Activated CD4-positive, alpha-beta T cell treated with anti-CD3 and anti-CD28 coated beads for 36 hours (primary cell): ENCODE results near the gene SYTL2. TPM values are rescaled to one million over a fixed set of nuclear protein-coding genes. Genes with fewer than 3 reads are reported as not detected.
A peak's percentile ranks its signal among the peaks of the same experiment; 100 is the strongest.

Source experiments
- ATAC-seq: fragments of 200-7000 bp; cut with Tn5 transposase; one replicate; pipeline ENCODE4 v1.10.0; 2021; ENCODE audit warnings: mild to moderate bottlenecking, moderate library complexity
- CTCF ChIA-PET: fragments of 350-600 bp; sonication (Branson Sonifier 250); formaldehyde crosslinking; loops from one replicate; lab custom pipeline; 2021; ENCODE audit warnings: antibody characterized with exemption; lab: Charles Lee
- POLR2A ChIA-PET: fragments of 350-600 bp; sonication (Branson Sonifier 250); formaldehyde crosslinking; loops from one replicate; lab custom pipeline; 2021; ENCODE audit warnings: antibody characterized with exemption, inconsistent platforms; lab: Charles Lee
- DNase-seq: peaks from one replicate; pipeline ENCODE4 v3.0.0-alpha.2; 2020
- H3K27ac Mint-ChIP-seq: one replicate; pipeline ENCODE4 v1.8.0; 2021; ENCODE audit warnings: mixed read lengths
- H3K27me3 Mint-ChIP-seq: one replicate; pipeline ENCODE4 v1.8.0; 2021; ENCODE audit warnings: mixed read lengths
- H3K36me3 Mint-ChIP-seq: one replicate; pipeline ENCODE4 v1.8.0; 2021; ENCODE audit warnings: low read depth, mixed read lengths
- H3K4me1 Mint-ChIP-seq: one replicate; pipeline ENCODE4 v1.8.0; 2021; ENCODE audit warnings: mixed read lengths
- H3K4me3 Mint-ChIP-seq: one replicate; pipeline ENCODE4 v1.8.0; 2021; ENCODE audit warnings: mild to moderate bottlenecking, moderate library complexity, mixed read lengths
- H3K9me3 Mint-ChIP-seq: one replicate; pipeline ENCODE4 v1.8.0; 2021; ENCODE audit warnings: low read depth, mixed read lengths
- intact Hi-C, 2 experiments: fragments of 100-400 bp; cut with DNase I in 1 of 2; cut with micrococcal nuclease in 1 of 2; formaldehyde crosslinking; loops; one replicate each; pipeline versions ENCODE4 v1.14.2 to v1.15.1; 2022 to 2024; cut with DNase I, micrococcal nuclease
- total RNA-seq, 2 experiments: library from RNA; stranded (reverse); gene quantifications; one replicate each; pipeline ENCODE4 v1.2.3, GENCODE V29; 2021

SYTL2 gene
- total RNA-seq, 2 experiments from 2014 or later: 5.2 to 6.8 TPM

DNA sequence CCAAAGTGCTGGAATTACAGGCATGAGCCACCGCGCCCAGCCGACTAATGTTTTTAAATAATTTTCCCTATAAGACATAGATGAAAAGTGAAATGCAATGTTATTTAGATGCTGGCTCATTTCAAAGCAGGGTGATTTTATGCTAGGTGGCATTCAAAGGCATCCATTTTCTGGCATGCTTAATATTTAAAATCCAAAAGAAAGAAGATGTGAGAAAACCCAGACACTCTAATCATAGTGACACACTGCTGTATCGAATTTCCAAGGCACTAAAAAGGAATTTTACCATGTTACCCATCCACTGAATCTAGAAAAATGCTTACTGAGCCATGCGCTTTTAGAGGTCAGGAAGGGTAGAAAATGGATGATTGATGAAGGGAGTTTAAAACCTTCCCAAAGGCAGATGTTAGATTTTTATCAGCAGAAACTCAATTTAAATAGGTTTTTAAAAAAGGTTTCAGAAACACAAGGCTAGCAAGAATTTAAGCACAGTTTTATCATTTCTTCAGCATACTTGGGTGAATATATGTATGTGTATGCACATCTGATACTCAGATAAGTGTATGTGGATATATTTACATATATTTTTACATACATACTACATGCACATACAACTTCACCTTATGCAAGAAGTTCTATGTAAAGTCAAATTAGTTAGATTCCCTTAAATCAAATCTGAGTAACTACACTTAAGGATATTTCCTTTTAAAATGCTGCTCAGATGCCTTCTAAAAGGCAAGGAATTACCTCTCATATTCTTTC, 100.8 kb downstream of the SYTL2 start:
- Mint-ChIP-seq H3K4me3 (no peak overlapping the region), H3K9me3 (no peaks in the 10 kb centered on the region), H3K27me3 (no peaks in the 10 kb centered on the region), H3K36me3 (no peaks in the 10 kb centered on the region), H3K4me1 (no peaks in the 10 kb centered on the region), H3K27ac (no peak overlapping the region)
- intact Hi-C loops: no loop called here
- ATAC-seq (no peak), DNase-seq (no peak)
- ChIA-PET POLR2A (no interaction called here), CTCF (interaction anchor here (0.7 kb wide), 1 partner anchor 12 kb away, joined by 3 read pairs; no protein-coding TSS in a partner anchor)

- DNase-seq (no peak), ATAC-seq (no peak)
- CTCF ChIA-PET: interaction anchor here (1.1 kb wide), 1 partner anchor 10 kb away, joined by 3 read pairs; no protein-coding TSS in a partner anchor
- Mint-ChIP-seq H3K27ac (no peak overlapping the region), H3K36me3 (peaks cover 2% of the 10 kb centered on the region), H3K4me3 (no peak overlapping the region), H3K27me3 (no peaks in the 10 kb centered on the region), H3K4me1 (peaks cover under 1% of the 10 kb centered on the region), H3K9me3 (no peaks in the 10 kb centered on the region)
- intact Hi-C loops: no loop called here
- POLR2A ChIA-PET: no interaction called here
These were observed 105.1 kb downstream of the SYTL2 start for GRCh38 chr11:85705800-85706199.

DNA sequence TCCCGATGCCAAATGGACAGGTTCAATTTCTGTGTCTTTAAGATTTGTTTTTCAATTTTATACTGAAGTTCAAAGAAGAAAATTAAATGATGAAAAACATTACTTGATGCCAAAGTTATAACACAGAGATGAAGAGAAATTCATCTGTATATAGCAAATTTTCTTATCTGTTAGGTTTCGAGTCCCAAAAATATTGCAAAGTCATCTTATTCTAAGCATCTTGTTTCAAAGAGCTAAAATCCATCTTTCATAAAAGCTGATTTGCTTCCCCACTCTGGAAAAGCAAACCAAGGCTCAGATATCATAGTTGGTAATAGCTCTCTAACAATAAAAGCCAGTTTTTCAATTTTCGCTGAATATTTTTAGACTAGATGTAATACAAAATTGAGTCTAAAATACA, 106.0 kb downstream of the SYTL2 start:
- POLR2A ChIA-PET: no interaction called here
- Mint-ChIP-seq H3K27me3 (no peaks in the 10 kb centered on the region), H3K27ac (no peak overlapping the region), H3K36me3 (peaks cover 2% of the 10 kb centered on the region), H3K4me1 (peaks cover 9% of the 10 kb centered on the region), H3K9me3 (no peaks in the 10 kb centered on the region), H3K4me3 (no peak overlapping the region)
- CTCF ChIA-PET: interaction anchor here (1.1 kb wide), 1 partner anchor 10 kb away, joined by 3 read pairs; no protein-coding TSS in a partner anchor
- intact Hi-C loops: loop anchor here in 1 of 2 experiments (5.0 kb wide), 1 partner anchor 47 kb away; no protein-coding TSS in a partner anchor
- DNase-seq: no peak
- no peak for ATAC-seq

GRCh38 chr11:85699957-85700741, 110.8 kb downstream of the SYTL2 start:
- Mint-ChIP-seq H3K27me3 (no peaks in the 10 kb centered on the region), H3K36me3 (peaks cover 2% of the 10 kb centered on the region), H3K9me3 (no peaks in the 10 kb centered on the region), H3K27ac (peak overlapping the region; percentile 87), H3K4me1 (peaks cover 33% of the 10 kb centered on the region), H3K4me3 (peak overlapping the region; percentile 31)
- DNase-seq (no peak), ATAC-seq (peak; percentile 49)
- POLR2A ChIA-PET: interaction anchor here (0.6 kb wide), 1 partner anchor 545 kb away, joined by 3 read pairs; no protein-coding TSS in a partner anchor
- CTCF ChIA-PET: interaction anchor here (1.0 to 1.6 kb wide), 4 partner anchors 8 to 154 kb away, joined by 3 to 6 read pairs (median 3); no protein-coding TSS in a partner anchor
- intact Hi-C loops: loop anchor here (1.0 to 5.0 kb wide), 4 partner anchors 35 to 127 kb away; partner anchors contain the start of gene CREBZF (in 1 of the 2)

GRCh38 chr11:85698195-85698594, 112.7 kb downstream of the SYTL2 start:
- no peaks in the 10 kb centered on the region for H3K27me3 Mint-ChIP-seq
- H3K27ac Mint-ChIP-seq: no peak overlapping the region
- no peak for DNase-seq
- H3K9me3 Mint-ChIP-seq: no peaks in the 10 kb centered on the region
- peaks cover 33% of the 10 kb centered on the region for H3K4me1 Mint-ChIP-seq
- H3K4me3 Mint-ChIP-seq: no peak overlapping the region
- intact Hi-C loops: loop anchor here (5.0 kb wide), 1 partner anchor 129 kb away; no protein-coding TSS in a partner anchor
- POLR2A ChIA-PET: no interaction called here
- CTCF ChIA-PET: interaction anchor here (0.7 to 6.0 kb wide), 4 partner anchors 12 to 639 kb away, joined by 3 to 22 read pairs (median 3); partner anchors contain the start of gene CCDC83
- peak; percentile 48 for ATAC-seq
- H3K36me3 Mint-ChIP-seq: peaks cover 1% of the 10 kb centered on the region

- peak; percentile 49 for ATAC-seq
These were observed 113.2 kb downstream of the SYTL2 start for GRCh38 chr11:85697747-85698146.

DNA sequence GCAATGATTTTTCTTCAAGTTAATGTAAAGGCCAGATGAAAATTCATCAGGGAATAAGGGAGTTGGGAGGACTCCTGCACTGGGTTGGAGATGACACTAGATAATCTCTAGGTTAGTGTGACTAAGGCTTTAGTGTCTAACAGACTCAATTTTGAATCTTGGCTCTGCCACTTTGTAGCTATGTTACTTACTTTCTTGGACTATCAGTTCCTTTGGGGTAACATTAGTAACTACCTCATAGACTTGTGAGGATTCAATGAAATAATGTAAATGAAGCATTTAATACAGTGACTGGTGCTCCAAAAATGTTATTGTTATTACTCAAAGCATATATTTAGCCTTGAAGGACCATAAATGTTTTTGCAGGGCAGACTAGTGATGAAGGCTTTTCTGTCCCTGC, 115.4 kb downstream of the SYTL2 start:
- ATAC-seq: no peak
- no peak for DNase-seq
- intact Hi-C loops: loop anchor here (2.0 to 5.0 kb wide), 2 partner anchors 132 to 159 kb away; partner anchors contain the start of gene CCDC83 (in 1 of the 2)
- Mint-ChIP-seq H3K27me3 (no peaks in the 10 kb centered on the region), H3K4me3 (no peak overlapping the region), H3K27ac (no peak overlapping the region), H3K36me3 (no peaks in the 10 kb centered on the region), H3K9me3 (no peaks in the 10 kb centered on the region), H3K4me1 (peaks cover 29% of the 10 kb centered on the region)
- CTCF ChIA-PET: interaction anchor here (0.6 to 6.0 kb wide), 5 partner anchors 10 to 327 kb away, joined by 3 to 22 read pairs (median 5); no protein-coding TSS in a partner anchor
- POLR2A ChIA-PET: no interaction called here

More at GRCh38 chr11:85697747-85698146, 113.2 kb downstream of the SYTL2 start:
- Mint-ChIP-seq H3K4me3 (no peak overlapping the region), H3K27me3 (no peaks in the 10 kb centered on the region), H3K36me3 (no peaks in the 10 kb centered on the region), H3K27ac (no peak overlapping the region), H3K4me1 (peaks cover 33% of the 10 kb centered on the region), H3K9me3 (no peaks in the 10 kb centered on the region)
- intact Hi-C loops: loop anchor here (5.0 kb wide), 1 partner anchor 130 kb away; no protein-coding TSS in a partner anchor
- DNase-seq: no peak
- ChIA-PET POLR2A (no interaction called here), CTCF (interaction anchor here (0.7 to 6.0 kb wide), 3 partner anchors 12 to 157 kb away, joined by 3 to 22 read pairs (median 3); partner anchors contain the start of gene CCDC83)

DNA sequence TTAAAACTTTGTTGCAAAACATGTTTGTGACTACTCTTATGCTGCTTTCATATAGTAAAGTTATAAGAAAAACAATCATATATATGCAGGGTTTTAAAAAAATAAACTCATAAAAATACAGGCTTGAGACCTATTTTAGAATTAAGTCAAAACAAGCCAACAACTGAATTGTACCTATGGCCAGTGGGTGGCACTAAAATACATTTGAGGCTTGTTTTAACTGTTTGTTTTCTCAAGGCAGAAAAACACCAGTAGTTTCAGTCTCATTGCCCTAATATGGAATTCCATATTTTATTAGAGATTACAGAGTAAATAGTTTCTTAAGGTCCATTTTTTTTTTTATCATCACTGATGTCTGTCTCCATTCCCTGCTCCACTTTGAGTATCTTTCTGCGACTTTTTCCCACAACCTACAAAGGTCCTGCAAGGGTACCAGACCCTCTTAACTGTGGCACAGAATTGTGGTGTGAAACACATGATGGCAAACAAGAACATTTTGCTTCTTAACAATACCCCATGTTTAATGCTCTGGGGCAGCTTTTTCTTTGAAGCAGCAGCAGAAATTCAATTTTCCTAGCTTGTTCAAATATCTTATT, 116.5 kb downstream of the SYTL2 start:
- no peaks in the 10 kb centered on the region for H3K9me3 Mint-ChIP-seq
- H3K27ac Mint-ChIP-seq: no peak overlapping the region
- ChIA-PET POLR2A (no interaction called here), CTCF (interaction anchor here (0.6 to 6.0 kb wide), 6 partner anchors 8 to 171 kb away, joined by 3 to 22 read pairs (median 4); no protein-coding TSS in a partner anchor)
- H3K36me3 Mint-ChIP-seq: no peaks in the 10 kb centered on the region
- intact Hi-C loops: loop anchor here (1.0 to 2.0 kb wide), 2 partner anchors 160 kb away; partner anchors contain the start of gene CCDC83 (in 1 of the 2)
- H3K27me3 Mint-ChIP-seq: no peaks in the 10 kb centered on the region
- peak; percentile 16 for DNase-seq
- no peak overlapping the region for H3K4me3 Mint-ChIP-seq
- peaks cover 19% of the 10 kb centered on the region for H3K4me1 Mint-ChIP-seq
- ATAC-seq: no peak

GRCh38 chr11:85685820-85686459, 125.0 kb downstream of the SYTL2 start, which contains the start of gene CCDC89:
Gene CCDC89, minus strand, starts transcription at chr11:85686195. Its CDS starts 65 bp downstream, at chr11:85686130.
- ChIA-PET CTCF (interaction anchor here (0.7 to 2.4 kb wide), 5 partner anchors 9 to 1270 kb away, joined by 3 to 22 read pairs (median 3); no protein-coding TSS in a partner anchor), POLR2A (no interaction called here)
- Mint-ChIP-seq H3K36me3 (no peaks in the 10 kb centered on the region), H3K4me1 (peaks cover 16% of the 10 kb centered on the region), H3K27ac (no peak within 1 kb of the TSS), H3K27me3 (peaks cover 5% of the 10 kb centered on the region), H3K9me3 (no peaks in the 10 kb centered on the region), H3K4me3 (no peak within 1 kb of the TSS)
- DNase-seq (no peak), ATAC-seq (no peak)
- intact Hi-C loops: no loop called here

- H3K4me1 Mint-ChIP-seq: peaks cover 16% of the 10 kb centered on the region
- ChIA-PET CTCF (interaction anchor here (0.6 to 2.4 kb wide), 3 partner anchors 10 to 23 kb away, joined by 3 to 22 read pairs (median 3); no protein-coding TSS in a partner anchor), POLR2A (no interaction called here)
- H3K4me3 Mint-ChIP-seq: no peak overlapping the region
- DNase-seq (no peak), ATAC-seq (no peak)
- peaks cover 5% of the 10 kb centered on the region for H3K27me3 Mint-ChIP-seq
- intact Hi-C loops: no loop called here
- no peak overlapping the region for H3K27ac Mint-ChIP-seq
- H3K36me3 Mint-ChIP-seq: no peaks in the 10 kb centered on the region
- H3K9me3 Mint-ChIP-seq: no peaks in the 10 kb centered on the region
These were observed 125.7 kb downstream of the SYTL2 start for GRCh38 chr11:85685125-85685819.
